Sigmoid colon (tissue), 7 donors: ENCODE data around the gene LHX6. TPM values are rescaled to one million over a fixed set of nuclear protein-coding genes. Genes with fewer than 3 reads are reported as not detected.

Experiments used
- DNase-seq: peaks from one replicate; pipeline ENCODE4 v3.0.0-alpha.2; 2019
- H3K27ac ChIP-seq, 4 donors: fragments of 200-600 bp; sonication (generic); one replicate each; pipeline ENCODE4 v1.5.1; 2016 to 2019; ENCODE audit warnings: mild to moderate bottlenecking in 1 of 4
- H3K27me3 ChIP-seq, 3 donors: fragments of 200-600 bp; sonication (generic); one replicate each; pipeline ENCODE4 v1.5.1; 2019; ENCODE audit warnings: mild to moderate bottlenecking in 1 of 3
- H3K36me3 ChIP-seq, 4 donors: fragments of 200-600 bp; sonication (generic); one replicate each; pipeline ENCODE4 v1.5.1; 2016 to 2019
- H3K4me1 ChIP-seq, 4 donors: fragments of 200-600 bp; sonication (generic); one replicate each; pipeline ENCODE4 v1.5.1; 2017 to 2019
- H3K4me3 ChIP-seq, 4 donors: fragments of 200-600 bp; sonication (generic); one replicate each; pipeline ENCODE4 v1.5.1; 2017 to 2019; ENCODE audit warnings: mild to moderate bottlenecking in 2 of 4, moderate library complexity in 1 of 4
- H3K9me3 ChIP-seq, 4 donors: fragments of 200-600 bp in 3 of 4; sonication (generic) in 3 of 4; one replicate each; pipeline versions ENCODE4 v1.5.1 to v1.6.1; 2013 to 2019
- CTCF ChIP-seq, 4 experiments: fragments of 450-650 bp in 3 of 4; fragments of 200-600 bp in 1 of 4; IDR thresholded peaks; one replicate each; pipeline ENCODE4 v1.5.1; 2016 to 2019; ENCODE audit warnings: antibody characterized with exemption in 4 of 4, mild to moderate bottlenecking in 3 of 4, moderate library complexity in 2 of 4
- EP300 ChIP-seq, 4 donors: sonication (generic); formaldehyde crosslinking; IDR thresholded peaks; one replicate each; pipeline ENCODE4 v1.6.1; 2017; ENCODE audit warnings: antibody characterized with exemption in 4 of 4
- POLR2A ChIP-seq, 2 donors: fragments of 450-650 bp; IDR thresholded peaks; one replicate each; pipeline ENCODE4 v1.6.1; 2016; ENCODE audit warnings: antibody characterized with exemption in 2 of 2, mild to moderate bottlenecking in 2 of 2, moderate library complexity in 2 of 2
- POLR2AphosphoS5 ChIP-seq, 4 donors: sonication (generic); formaldehyde crosslinking; IDR thresholded peaks; one replicate each; pipeline ENCODE4 v1.6.1; 2017; ENCODE audit warnings: antibody characterized with exemption in 4 of 4
- WGBS, 2 donors: extraction: QIAGEN DNeasy Blood & Tissue Kit; methylation state at CpG; one replicate each; pipeline ENCODE4 v1.1.7; 2013; 5-methylcytosine and 5-hydroxymethylcytosine counted together
- intact Hi-C: fragments of 100-400 bp; cut with DNase I; formaldehyde crosslinking; loops from one replicate; pipeline ENCODE4 v1.15.1; 2023
- polyA plus RNA-seq, 3 donors: library from polyadenylated mRNA; stranded (reverse); fragments of 200-250 nt; gene quantifications; one replicate each; pipeline ENCODE4 v1.2.3, GENCODE V29; 2013
- total RNA-seq, 4 donors: library from RNA; depleted of rRNA; stranded (reverse); fragments of >200 nt; gene quantifications; one replicate each; pipeline ENCODE4 v1.1.0, GENCODE V29; 2016
- donor health status: healthy with polysubstance abuse.
- donor health status: Bipolar disorder and iron deficiency.
- donor health status: healthy.

The LHX6 gene
- total and polyA plus RNA-seq, 7 donors, result 0.46 to 4.7 (median 1.4) TPM

GRCh38 chr9:122232796-122233306, 4.1 kb upstream of the LHX6 start:
- intact Hi-C loops, result no loop called here

GRCh38 chr9:122229485-122229837, 704 bp upstream of the LHX6 start:
- Histone ChIP-seq H3K9me3 (no peaks in the 10 kb centered on the region), H3K4me1 (peaks cover 0 to 41% (median 38%) of the 10 kb centered on the region in 4 donors), H3K36me3 (no peaks in the 10 kb centered on the region), H3K4me3 (no peak overlapping the region), H3K27ac (no peak overlapping the region), H3K27me3 (peaks cover 40 to 70% (median 69%) of the 10 kb centered on the region in 3 donors)
- TF ChIP-seq POLR2AphosphoS5 (IDR thresholded peaks at IDR 0.05) (no peak), POLR2A (IDR thresholded peaks at IDR 0.05) (no peak), EP300 (IDR thresholded peaks at IDR 0.05) (no peak)
- DNase-seq, result no peak
- intact Hi-C loops, result loop anchor here (2.0 kb wide), 1 partner anchor 49 kb away; no protein-coding TSS in a partner anchor
- 21 to 62% methylated on average over 4 of the region's 4 CpGs for WGBS, 2 donors

More at GRCh38 chr9:122232796-122233306, 4.1 kb upstream of the LHX6 start:
- Histone ChIP-seq H3K27ac (no peak overlapping the region), H3K36me3 (no peaks in the 10 kb centered on the region), H3K4me3 (no peak overlapping the region), H3K9me3 (no peaks in the 10 kb centered on the region), H3K4me1 (peaks cover 0 to 14% (median 13%) of the 10 kb centered on the region in 4 donors), H3K27me3 (peaks cover 16 to 36% (median 35%) of the 10 kb centered on the region in 3 donors)
- WGBS, 2 donors, result 82 to 87% methylated on average over 6 of the region's 6 CpGs
- TF ChIP-seq POLR2A (IDR thresholded peaks at IDR 0.05) (no peak), EP300 (IDR thresholded peaks at IDR 0.05) (no peak), CTCF (IDR thresholded peaks at IDR 0.05) (no peak), POLR2AphosphoS5 (IDR thresholded peaks at IDR 0.05) (no peak)
- DNase-seq, result no peak

GRCh38 chr9:122228191-122228567, 578 bp downstream of the LHX6 start:
- H3K36me3 ChIP-seq, result no peaks in the 10 kb centered on the region
- no peak for TF ChIP-seq EP300 (IDR thresholded peaks at IDR 0.05)
- H3K27me3 ChIP-seq, result peaks cover 42 to 82% (median 82%) of the 10 kb centered on the region in 3 donors
- H3K4me3 ChIP-seq, result peak overlapping the region in 3 of 4 donors; percentile 27 to 44 (median 43)
- no peaks in the 10 kb centered on the region for H3K9me3 ChIP-seq
- peak overlapping the region in 1 of 4 donors; percentile 55 for H3K27ac ChIP-seq
- peaks cover 0 to 41% (median 38%) of the 10 kb centered on the region in 4 donors for H3K4me1 ChIP-seq
- WGBS, 2 donors, result 1% methylated on average over 38 of the region's 38 CpGs
- no peak for DNase-seq
- intact Hi-C loops, result loop anchor here (2.0 kb wide), 1 partner anchor 51 kb away; no protein-coding TSS in a partner anchor

GRCh38 chr9:122227575-122227900, 1.2 kb downstream of the LHX6 start:
- H3K27me3 ChIP-seq, result peaks cover 48 to 89% (median 84%) of the 10 kb centered on the region in 3 donors
- intact Hi-C loops, result no loop called here
- DNase-seq, result no peak
- H3K4me1 ChIP-seq, result peaks cover 0 to 41% (median 38%) of the 10 kb centered on the region in 4 donors
- no peaks in the 10 kb centered on the region for H3K36me3 ChIP-seq
- peak overlapping the region in 3 of 4 donors; percentile 27 to 44 (median 43) for H3K4me3 ChIP-seq
- TF ChIP-seq EP300 (IDR thresholded peaks at IDR 0.05) (no peak), CTCF (IDR thresholded peaks at IDR 0.05) (no peak), POLR2A (IDR thresholded peaks at IDR 0.05) (no peak), POLR2AphosphoS5 (IDR thresholded peaks at IDR 0.05) (no peak)
- WGBS, 2 donors, result 7 to 19% methylated on average over 10 of the region's 10 CpGs
- H3K27ac ChIP-seq, result no peak overlapping the region
- H3K9me3 ChIP-seq, result no peaks in the 10 kb centered on the region

GRCh38 chr9:122226758-122227574, 1.8 kb downstream of the LHX6 start:
- Histone ChIP-seq H3K9me3 (no peaks in the 10 kb centered on the region), H3K27ac (no peak overlapping the region), H3K27me3 (peaks cover 52 to 94% (median 87%) of the 10 kb centered on the region in 3 donors), H3K36me3 (no peaks in the 10 kb centered on the region), H3K4me1 (peaks cover 0 to 41% (median 38%) of the 10 kb centered on the region in 4 donors), H3K4me3 (peak overlapping the region in 3 of 4 donors; percentile 27 to 44 (median 43))
- no peak for DNase-seq
- TF ChIP-seq POLR2AphosphoS5 (IDR thresholded peaks at IDR 0.05) (peak in 1 of 4 donors; percentile 28), CTCF (IDR thresholded peaks at IDR 0.05) (no peak)
- intact Hi-C loops, result no loop called here
- 9 to 27% methylated on average over 59 of the region's 59 CpGs for WGBS, 2 donors
